IMR-90 (cell line): ENCODE results near the gene MPST. TPM values are rescaled to one million over a fixed set of nuclear protein-coding genes. Genes with fewer than 3 reads are reported as not detected.

Experiments
- ATAC-seq: fragments of 200-7000 bp; cut with Tn5 transposase; 2 replicates; pipeline ENCODE4 v1.9.1; 2020; ENCODE audit warnings: low read depth, mild to moderate bottlenecking, moderate library complexity
- BruUV-seq: library from RNA; stranded (reverse); fragments of 400-500 nt; replicated peaks from 2 replicates; lab custom pipeline; 2021; lab: Mats Ljungman, UMichigan
- CTCF ChIA-PET: fragments of 300-600 bp; formaldehyde crosslinking; extraction: SDS; loops from one replicate; lab custom pipeline; 2021; ENCODE audit warnings: antibody characterized with exemption; lab: Yijun Ruan, JAX
- POLR2A ChIA-PET: fragments of 300-600 bp; sonication (Branson Sonifier 250); formaldehyde crosslinking; loops from one replicate; lab custom pipeline; 2022; ENCODE audit warnings: antibody characterized with exemption; ENCODE audit not compliant: unreplicated experiment; lab: Charles Lee
- DNase-seq: peaks from one replicate; pipeline ENCODE4 v3.0.0; 2013
- H2AFZ ChIP-seq: replicated peaks from 2 replicates; pipeline ENCODE3; 2013; ENCODE audit warnings: low read length, mild to moderate bottlenecking; ENCODE audit not compliant: poor library complexity
- H2AK5ac ChIP-seq: 2 replicates; pipeline ENCODE4 v1.6.1; 2013; ENCODE audit warnings: low read depth, low read length, inconsistent platforms
- H2AK9ac ChIP-seq: replicated peaks from 2 replicates; pipeline ENCODE3; 2013; ENCODE audit warnings: mild to moderate bottlenecking, low read depth, low read length, moderate library complexity; ENCODE audit not compliant: poor library complexity
- H2BK120ac ChIP-seq: 2 replicates; pipeline ENCODE4 v1.6.1; 2013; ENCODE audit warnings: low read depth, low read length, inconsistent platforms
- H2BK15ac ChIP-seq: 3 replicates; pipeline ENCODE4 v1.6.1; 2013; ENCODE audit warnings: low read depth, low read length, inconsistent platforms
- H2BK20ac ChIP-seq: 2 replicates; pipeline ENCODE4 v1.6.1; 2013; ENCODE audit warnings: low read depth, mild to moderate bottlenecking, inconsistent platforms, low read length, moderate library complexity
- H2BK5ac ChIP-seq: 2 replicates; pipeline ENCODE4 v1.6.1; 2013; ENCODE audit warnings: mild to moderate bottlenecking, low read depth, low read length, inconsistent platforms; ENCODE audit not compliant: poor library complexity, severe bottlenecking
- H3K14ac ChIP-seq: replicated peaks from 2 replicates; pipeline ENCODE4 v1.6.1; 2013; ENCODE audit warnings: low read depth, low read length, inconsistent platforms
- H3K18ac ChIP-seq: 2 replicates; pipeline ENCODE4 v1.6.1; 2013; ENCODE audit warnings: low read depth, low read length, control low read depth
- H3K23ac ChIP-seq: 2 replicates; pipeline ENCODE4 v1.6.1; 2013; ENCODE audit warnings: low read depth, low read length, inconsistent platforms
- H3K27ac ChIP-seq: 2 replicates; pipeline ENCODE4 v1.5.1; 2013; ENCODE audit warnings: mild to moderate bottlenecking, control low read depth, low read length; ENCODE audit not compliant: insufficient read depth
- H3K27me3 ChIP-seq: 2 replicates; pipeline ENCODE4 v1.6.1; 2013; ENCODE audit warnings: low read length; ENCODE audit not compliant: control insufficient read depth, insufficient read depth
- H3K36me3 ChIP-seq: 2 replicates; pipeline ENCODE4 v1.6.1; 2013; ENCODE audit warnings: low read length, mixed read lengths; ENCODE audit not compliant: control insufficient read depth, insufficient read depth
- H3K4ac ChIP-seq: 2 replicates; pipeline ENCODE4 v1.6.1; 2013; ENCODE audit warnings: low read depth, low read length, inconsistent platforms
- H3K4me1 ChIP-seq: 2 replicates; pipeline ENCODE4 v1.6.1; 2013; ENCODE audit warnings: low read length, mixed read lengths; ENCODE audit not compliant: control insufficient read depth, insufficient read depth
- H3K4me2 ChIP-seq: 2 replicates; pipeline ENCODE4 v1.6.1; 2013; ENCODE audit warnings: low read depth, mild to moderate bottlenecking, control low read depth, low read length, moderate library complexity
- H3K4me3 ChIP-seq: 2 replicates; pipeline ENCODE4 v1.5.1; 2013; ENCODE audit warnings: low read depth, mild to moderate bottlenecking, control low read depth, low read length, moderate library complexity; ENCODE audit not compliant: insufficient read depth
- H3K56ac ChIP-seq: 2 replicates; pipeline ENCODE4 v1.6.1; 2013; ENCODE audit warnings: low read length, inconsistent platforms; ENCODE audit not compliant: insufficient read depth; ENCODE audit errors: extremely low read depth
- H3K79me1 ChIP-seq, 2 experiments: 2 replicates each; pipeline ENCODE4 v1.6.1; 2013; ENCODE audit warnings: low read length in 2 of 2, inconsistent platforms in 1 of 2, low read depth in 1 of 2
- H3K9ac ChIP-seq: 2 replicates; pipeline ENCODE4 v1.6.1; 2013; ENCODE audit warnings: low read depth, low read length, control low read depth
- H3K9me1 ChIP-seq: 2 replicates; pipeline ENCODE4 v1.6.1; 2013; ENCODE audit warnings: low read length, inconsistent platforms; ENCODE audit not compliant: insufficient read depth
- H3K9me3 ChIP-seq: 2 replicates; pipeline ENCODE4 v1.6.1; 2013; ENCODE audit warnings: low read length; ENCODE audit not compliant: control insufficient read depth, insufficient read depth
- H4K20me1 ChIP-seq: 2 replicates; pipeline ENCODE4 v1.6.1; 2013; ENCODE audit warnings: low read length, inconsistent platforms; ENCODE audit not compliant: insufficient read depth
- H4K5ac ChIP-seq: 2 replicates; pipeline ENCODE4 v1.6.1; 2013; ENCODE audit warnings: mild to moderate bottlenecking, low read depth, low read length, control low read depth
- H4K8ac ChIP-seq, 2 experiments: 2 replicates each; pipeline ENCODE4 v1.6.1; 2013; ENCODE audit warnings: low read depth in 2 of 2, low read length in 2 of 2, control low read depth in 1 of 2, inconsistent platforms in 1 of 2
- H4K91ac ChIP-seq: 2 replicates; pipeline ENCODE4 v1.6.1; 2013; ENCODE audit warnings: low read depth, low read length, inconsistent platforms; ENCODE audit not compliant: insufficient read depth
- MXI1 ChIP-seq: IDR thresholded peaks from 2 replicates; pipeline ENCODE4 v1.6.1; 2012; ENCODE audit warnings: low read depth, mild to moderate bottlenecking, low read length, moderate library complexity, borderline replicate concordance
- NFE2L2 ChIP-seq: fragments of 150-350 bp; IDR thresholded peaks from 2 replicates; pipeline ENCODE4 v1.6.1; 2016; ENCODE audit warnings: low read depth, mild to moderate bottlenecking, low read length
- WGBS, 2 experiments: methylation state at CpG; one replicate each; pipeline versions ENCODE4 v1.1.5 to v1.1.7; 2013; ENCODE audit warnings: missing lambda C conversion rate in 2 of 2; ENCODE audit not compliant: insufficient read length in 1 of 2; ENCODE audit errors: extremely low coverage in 2 of 2; 5-methylcytosine and 5-hydroxymethylcytosine counted together
- dilution Hi-C: fragments of 300-500 bp; cut with HindIII; formaldehyde crosslinking; loops from one replicate; pipeline ENCODE4 v1.14.3; 2018; ENCODE audit warnings: low sequenced_read_pairs; ENCODE audit not compliant: unreplicated experiment
- in situ Hi-C: fragments of 300-500 bp; cut with MboI; formaldehyde crosslinking; loops from 3 replicates; pipeline ENCODE4 v1.14.3; 2019; ENCODE audit warnings: low sequenced_read_pairs, inconsistent platforms, mixed read lengths
- intact Hi-C: fragments of 100-400 bp; cut with micrococcal nuclease; formaldehyde crosslinking; loops from 2 replicates; pipeline ENCODE4 v1.10.0; 2022
- polyA plus RNA-seq, 3 experiments: library from polyadenylated mRNA; depleted of rRNA; stranded (reverse); fragments of >200 nt; gene quantifications; 2 replicates each; pipeline ENCODE4 v1.2.3, GENCODE V29; 2012; ENCODE audit warnings: low replicate concordance in 1 of 3
- total RNA-seq: library from RNA; depleted of rRNA; stranded (reverse); fragments of >200 nt; gene quantifications from 2 replicates; pipeline ENCODE4 v1.2.3, GENCODE V29; 2012
- TF ChIP-seq, protein P1 (sequence below): fragments of 150-350 bp; IDR thresholded peaks from 2 replicates; pipeline ENCODE4 v1.6.1; 2016; ENCODE audit warnings: low read depth, mild to moderate bottlenecking, low read length, moderate library complexity, borderline replicate concordance
- TF ChIP-seq, protein P2 (sequence below): fragments of 150-350 bp; IDR thresholded peaks from 2 replicates; pipeline ENCODE4 v1.6.1; 2017; ENCODE audit warnings: mild to moderate bottlenecking, antibody characterized with exemption, low read length, low read depth

MPST gene
- total and polyA plus RNA-seq, 2 of the 4 experiments (the other 2 are of a cell fraction) = 19.2 to 43.0 TPM

GRCh38 chr22:37020192-37020479, 594 bp downstream of the MPST start:
- peaks cover 7% of the 10 kb centered on the region for H3K4me1 ChIP-seq
- dilution Hi-C loops (no loop called here), in situ Hi-C loops (no loop called here), intact Hi-C loops (loop anchor here (5.0 kb wide), 1 partner anchor 238 kb away; no protein-coding TSS in a partner anchor)
- H3K9ac ChIP-seq = peak overlapping the region; percentile 94
- H2AFZ ChIP-seq = peak overlapping the region; percentile 93
- no peak overlapping the region for H2BK20ac ChIP-seq
- H3K4ac ChIP-seq = peak overlapping the region; percentile 48
- H2AK9ac ChIP-seq = peak overlapping the region; percentile 78
- peak overlapping the region; percentile 48; the same call in 1 of the 2 replicates for H3K56ac ChIP-seq
- no peaks in the 10 kb centered on the region for H3K27me3 ChIP-seq
- H3K14ac ChIP-seq = peak overlapping the region; percentile 68; the same call in 1 of the 2 replicates
- POLR2A ChIA-PET = interaction anchor here (1.0 kb wide), 1 partner anchor 12 kb away, joined by 4 read pairs; no protein-coding TSS in a partner anchor
- CTCF ChIA-PET = interaction anchor here (0.5 kb wide), 1 partner anchor 168 kb away, joined by 4 read pairs; no protein-coding TSS in a partner anchor
- TF ChIP-seq MXI1 (peak; percentile 80; the same call in 1 of the 2 replicates), NFE2L2 (no peak)
- TF ChIP-seq, protein P1, sequence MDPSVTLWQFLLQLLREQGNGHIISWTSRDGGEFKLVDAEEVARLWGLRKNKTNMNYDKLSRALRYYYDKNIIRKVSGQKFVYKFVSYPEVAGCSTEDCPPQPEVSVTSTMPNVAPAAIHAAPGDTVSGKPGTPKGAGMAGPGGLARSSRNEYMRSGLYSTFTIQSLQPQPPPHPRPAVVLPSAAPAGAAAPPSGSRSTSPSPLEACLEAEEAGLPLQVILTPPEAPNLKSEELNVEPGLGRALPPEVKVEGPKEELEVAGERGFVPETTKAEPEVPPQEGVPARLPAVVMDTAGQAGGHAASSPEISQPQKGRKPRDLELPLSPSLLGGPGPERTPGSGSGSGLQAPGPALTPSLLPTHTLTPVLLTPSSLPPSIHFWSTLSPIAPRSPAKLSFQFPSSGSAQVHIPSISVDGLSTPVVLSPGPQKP = no peak
- TF ChIP-seq, protein P2, sequence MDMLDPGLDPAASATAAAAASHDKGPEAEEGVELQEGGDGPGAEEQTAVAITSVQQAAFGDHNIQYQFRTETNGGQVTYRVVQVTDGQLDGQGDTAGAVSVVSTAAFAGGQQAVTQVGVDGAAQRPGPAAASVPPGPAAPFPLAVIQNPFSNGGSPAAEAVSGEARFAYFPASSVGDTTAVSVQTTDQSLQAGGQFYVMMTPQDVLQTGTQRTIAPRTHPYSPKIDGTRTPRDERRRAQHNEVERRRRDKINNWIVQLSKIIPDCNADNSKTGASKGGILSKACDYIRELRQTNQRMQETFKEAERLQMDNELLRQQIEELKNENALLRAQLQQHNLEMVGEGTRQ = peak; percentile 65; the same call in 1 of the 2 replicates
- H2BK120ac ChIP-seq = no peak overlapping the region
- no peaks in the 10 kb centered on the region for H3K9me3 ChIP-seq
- peak overlapping the region; percentile 87 for H3K4me2 ChIP-seq
- H3K4me3 ChIP-seq = peak overlapping the region; percentile 80
- H4K91ac ChIP-seq = peak overlapping the region; percentile 4; the same call in 1 of the 2 replicates
- H3K36me3 ChIP-seq = peaks cover 20% of the 10 kb centered on the region
- DNase-seq = peak; percentile 47
- peak overlapping the region; percentile 82 for H3K27ac ChIP-seq
- H2BK5ac ChIP-seq = peak overlapping the region; percentile 46
- 0% methylated on average over 2 of the region's 5 CpGs; no CpG with 5 or more reads in 1 of the 2 experiments for WGBS, 2 experiments
- H3K9me1 ChIP-seq = peaks cover 5% of the 10 kb centered on the region; the same call in 1 of the 2 replicates
- BruUV-seq = no TSS peak
- ATAC-seq = peak; percentile 13
- H3K79me1 ChIP-seq = peaks cover 15 to 66% of the 10 kb centered on the region in 2 experiments
- peak overlapping the region; percentile 13; the same call in 1 of the 2 replicates for H3K23ac ChIP-seq
- peak overlapping the region; percentile 81 for H4K5ac ChIP-seq
- peaks cover 24% of the 10 kb centered on the region for H4K20me1 ChIP-seq
- no peak overlapping the region for H2BK15ac ChIP-seq
- H2AK5ac ChIP-seq = peak overlapping the region; percentile 36
- peak overlapping the region; percentile 55 to 75 for H4K8ac ChIP-seq
- peak overlapping the region; percentile 67; the same call in 1 of the 2 replicates for H3K18ac ChIP-seq
